D721Med (cell line): ENCODE measurements around the gene CCDC6.

Experiments
- DNase-seq: peaks from one replicate; pipeline ENCODE4 v3.0.0; 2011; ENCODE audit warnings: low spot score; ENCODE audit not compliant: insufficient read length
- FAIRE-seq: peaks from 2 replicates; lab custom pipeline; 2011; peaks lifted over from hg19 to GRCh38; lab: Jason Lieb, UNC
- TF ChIP-seq, protein P1 (sequence below): IDR thresholded peaks from 2 replicates; pipeline ENCODE4 v1.5.1; 2012; ENCODE audit warnings: mild to moderate bottlenecking, control low read depth; ENCODE audit not compliant: insufficient read depth; ENCODE audit errors: missing control alignments

Gene CCDC6

DNA sequence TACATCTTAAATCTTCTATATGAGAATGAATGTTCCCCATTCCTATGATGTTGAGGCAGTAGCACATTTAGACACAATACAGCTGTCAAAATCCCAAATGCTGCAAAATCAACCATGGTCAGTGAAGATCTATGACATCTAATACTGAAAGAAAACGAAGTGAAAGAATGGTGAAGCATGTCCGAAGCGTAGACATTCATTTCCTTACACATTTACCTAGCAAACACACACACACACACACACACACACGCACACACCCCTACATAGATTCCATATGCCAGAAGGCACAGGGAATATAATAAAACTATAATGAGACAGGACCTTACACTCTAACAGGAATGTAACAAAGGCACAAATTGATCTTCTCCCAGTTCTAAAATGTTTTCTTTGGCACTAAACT, 32.5 kb downstream of the CCDC6 start:
- DNase-seq = no peak
- TF ChIP-seq, protein P1, sequence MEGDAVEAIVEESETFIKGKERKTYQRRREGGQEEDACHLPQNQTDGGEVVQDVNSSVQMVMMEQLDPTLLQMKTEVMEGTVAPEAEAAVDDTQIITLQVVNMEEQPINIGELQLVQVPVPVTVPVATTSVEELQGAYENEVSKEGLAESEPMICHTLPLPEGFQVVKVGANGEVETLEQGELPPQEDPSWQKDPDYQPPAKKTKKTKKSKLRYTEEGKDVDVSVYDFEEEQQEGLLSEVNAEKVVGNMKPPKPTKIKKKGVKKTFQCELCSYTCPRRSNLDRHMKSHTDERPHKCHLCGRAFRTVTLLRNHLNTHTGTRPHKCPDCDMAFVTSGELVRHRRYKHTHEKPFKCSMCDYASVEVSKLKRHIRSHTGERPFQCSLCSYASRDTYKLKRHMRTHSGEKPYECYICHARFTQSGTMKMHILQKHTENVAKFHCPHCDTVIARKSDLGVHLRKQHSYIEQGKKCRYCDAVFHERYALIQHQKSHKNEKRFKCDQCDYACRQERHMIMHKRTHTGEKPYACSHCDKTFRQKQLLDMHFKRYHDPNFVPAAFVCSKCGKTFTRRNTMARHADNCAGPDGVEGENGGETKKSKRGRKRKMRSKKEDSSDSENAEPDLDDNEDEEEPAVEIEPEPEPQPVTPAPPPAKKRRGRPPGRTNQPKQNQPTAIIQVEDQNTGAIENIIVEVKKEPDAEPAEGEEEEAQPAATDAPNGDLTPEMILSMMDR = no peak
- FAIRE-seq = no peak

DNA sequence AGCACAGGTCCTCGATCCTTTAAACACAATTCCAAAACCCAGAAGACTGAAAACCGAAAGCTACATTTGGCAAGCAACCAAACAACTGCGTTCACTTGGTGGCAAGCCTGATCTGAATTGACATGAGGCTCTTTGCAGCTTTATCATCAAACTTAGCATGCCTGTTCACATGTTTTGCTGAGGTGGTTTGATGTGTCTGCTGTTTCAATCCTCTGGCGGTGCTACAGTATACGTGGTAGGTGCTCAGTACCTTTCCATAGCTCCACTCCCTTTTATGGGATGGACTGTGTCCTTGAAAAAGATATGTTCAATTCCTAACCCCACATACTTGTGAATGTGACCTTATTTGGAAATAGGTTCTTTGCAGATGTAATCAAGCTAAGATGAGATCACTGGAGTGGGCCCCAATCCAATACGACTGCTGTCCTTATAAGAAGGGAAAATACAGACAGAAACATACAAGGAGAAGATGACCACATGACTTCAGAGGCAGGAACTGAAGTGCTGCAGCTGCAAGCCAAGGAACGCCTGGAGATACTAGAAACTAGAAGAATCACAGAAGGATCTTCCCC, 33.4 kb downstream of the CCDC6 start:
- FAIRE-seq = no peak
- TF ChIP-seq, protein P1 = no peak
- no peak for DNase-seq

DNA sequence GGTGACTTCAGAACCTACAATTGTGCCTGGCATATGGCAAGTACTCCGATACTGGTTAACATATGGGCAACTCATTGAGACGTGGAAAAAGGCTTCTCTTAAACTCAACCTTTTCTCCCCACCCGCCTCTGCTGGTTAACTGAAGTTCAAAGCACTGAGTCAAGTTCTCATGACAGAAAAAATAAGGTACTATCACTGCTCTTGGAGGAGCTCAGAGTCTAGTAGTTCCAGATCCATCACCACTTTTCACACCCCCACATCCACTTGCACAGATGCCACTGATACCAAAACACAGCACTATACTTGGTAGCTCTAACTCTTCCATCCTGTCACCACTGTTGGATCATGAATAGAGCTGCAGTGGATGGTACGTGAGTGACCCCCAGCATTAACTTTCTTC, 36.2 kb downstream of the CCDC6 start:
- TF ChIP-seq, protein P1 = no peak
- no peak for DNase-seq
- no peak for FAIRE-seq

DNA sequence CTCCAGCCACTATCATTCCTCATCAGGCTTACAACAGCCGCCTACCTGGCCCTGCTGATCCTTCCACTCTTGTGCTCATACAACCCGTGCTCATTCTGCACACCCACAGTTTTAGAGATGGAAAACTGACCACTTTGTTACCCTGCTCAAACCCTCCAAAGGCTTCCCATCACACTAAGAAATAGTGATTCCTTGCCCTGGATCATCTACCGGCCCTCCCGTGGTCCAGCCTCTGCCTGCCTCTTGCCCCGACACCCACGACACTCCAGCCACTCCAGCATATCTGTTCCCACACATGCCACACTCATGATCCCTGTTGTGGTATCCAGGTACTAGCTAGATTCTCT, 36.8 kb downstream of the CCDC6 start:
- DNase-seq = no peak
- TF ChIP-seq, protein P1 = no peak
- no peak for FAIRE-seq

DNA sequence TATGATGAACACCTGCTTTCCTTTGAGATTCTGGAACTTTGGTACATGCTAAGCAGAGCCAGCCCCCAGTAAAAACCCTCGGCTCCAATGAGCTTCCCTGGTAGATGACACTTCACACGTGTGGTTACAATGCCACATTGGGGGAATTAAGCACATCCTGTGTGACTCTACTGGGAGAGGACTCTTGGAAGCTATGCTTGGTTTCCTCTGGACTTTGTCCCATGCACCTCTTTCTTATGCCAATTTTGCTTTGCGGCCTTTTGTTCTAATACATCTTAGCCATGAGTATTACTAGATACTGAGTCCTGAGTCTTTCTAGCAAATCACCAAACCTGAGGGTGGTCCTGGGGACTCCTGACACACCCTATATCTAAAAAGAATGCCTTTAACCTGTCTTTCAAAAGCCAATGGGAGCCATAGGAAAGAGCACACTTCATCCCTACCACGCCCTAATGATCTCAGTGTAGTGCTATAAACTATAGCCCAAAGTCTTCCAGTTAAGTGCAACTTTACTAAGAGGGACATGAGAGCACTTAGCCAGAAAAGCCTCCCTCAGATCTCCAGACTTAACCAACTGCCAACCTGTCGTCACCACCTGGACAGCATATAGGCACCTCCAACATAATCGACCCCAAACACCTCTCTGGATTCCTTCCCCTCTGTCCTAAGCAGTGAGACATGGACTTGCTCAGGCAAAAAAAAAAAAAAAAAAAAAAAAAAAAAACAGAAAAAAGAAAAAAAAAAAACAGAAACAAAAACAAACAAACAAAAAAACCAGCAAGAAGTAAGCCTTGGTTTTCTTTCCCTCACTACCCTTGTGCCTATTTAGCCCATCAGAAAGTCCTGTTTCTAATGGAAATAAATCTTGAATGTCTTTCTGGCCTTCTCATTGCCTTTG, 37.4 kb downstream of the CCDC6 start:
- TF ChIP-seq, protein P1 = no peak
- FAIRE-seq = no peak
- no peak for DNase-seq

DNA sequence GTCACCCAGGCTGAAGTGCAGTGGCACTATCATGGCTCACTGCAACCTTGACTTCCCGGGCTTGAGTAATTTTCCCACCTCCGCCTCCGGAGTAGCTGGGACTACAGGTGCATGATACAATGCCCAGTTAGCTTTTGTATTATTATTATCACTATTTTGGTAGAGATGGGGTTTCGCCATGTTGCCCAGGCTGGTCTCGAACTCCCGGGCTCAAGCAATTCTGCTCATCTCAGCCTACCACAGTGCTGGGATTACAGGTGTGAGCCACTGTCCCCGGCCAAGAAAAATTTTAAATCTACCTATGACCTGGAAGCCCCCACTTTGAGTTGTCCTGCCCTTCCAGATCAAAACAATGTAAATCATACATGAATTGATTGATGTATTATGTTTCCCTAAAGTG, 38.8 kb downstream of the CCDC6 start:
- TF ChIP-seq, protein P1 = no peak
- FAIRE-seq (no peak), DNase-seq (no peak)

DNA sequence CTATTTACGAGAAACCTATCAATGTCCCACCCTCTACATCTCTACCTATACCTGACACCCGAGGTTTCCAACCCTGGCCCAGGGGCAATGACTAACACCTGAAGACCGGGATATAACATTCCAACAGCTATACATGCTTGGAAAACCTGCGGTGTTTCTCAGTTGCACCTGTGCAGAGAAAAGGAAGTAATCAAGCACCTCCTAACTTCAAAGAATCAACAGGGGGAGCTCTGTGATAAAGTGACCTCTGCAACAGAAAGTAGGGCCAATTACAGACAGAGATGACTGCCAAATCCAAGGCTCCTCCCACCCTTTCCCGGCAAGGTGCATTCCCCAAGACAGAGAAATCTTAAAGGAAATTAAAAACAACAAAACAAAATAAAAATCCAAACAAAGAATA, 41.3 kb downstream of the CCDC6 start:
- TF ChIP-seq, protein P1 = peak; percentile 38

More for the DNA sequence above, 41.3 kb downstream of the CCDC6 start:
- FAIRE-seq = no peak
- no peak for DNase-seq
